ENCODE data around the gene ABTB2.
"Not testable (repeated sequence)": the region's sequence is repeated elsewhere in the genome, so short reads cannot be mapped to it uniquely, and the experiment has no call there.

Gene ABTB2

DNA sequence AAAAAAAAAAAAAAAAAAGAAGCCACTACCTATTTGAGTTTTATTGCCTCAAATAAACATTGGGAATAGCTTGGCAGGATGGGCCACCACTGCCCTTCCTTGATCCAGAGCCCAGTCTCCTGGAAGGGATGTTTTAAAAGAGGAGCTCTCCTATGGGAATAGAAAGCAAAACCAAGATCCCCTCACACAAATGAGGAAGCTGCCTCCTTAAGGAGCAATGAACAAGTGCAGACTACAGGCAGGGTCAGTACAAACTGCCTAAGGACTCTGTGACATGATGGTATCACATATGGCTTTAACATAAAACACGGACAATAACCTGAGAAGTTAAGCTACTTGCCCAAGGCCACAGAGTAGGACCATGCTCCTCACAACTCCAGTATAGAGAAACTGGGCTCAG lies 131.6 kb downstream of the ABTB2 start:
- DNase-seq: no peak

DNA sequence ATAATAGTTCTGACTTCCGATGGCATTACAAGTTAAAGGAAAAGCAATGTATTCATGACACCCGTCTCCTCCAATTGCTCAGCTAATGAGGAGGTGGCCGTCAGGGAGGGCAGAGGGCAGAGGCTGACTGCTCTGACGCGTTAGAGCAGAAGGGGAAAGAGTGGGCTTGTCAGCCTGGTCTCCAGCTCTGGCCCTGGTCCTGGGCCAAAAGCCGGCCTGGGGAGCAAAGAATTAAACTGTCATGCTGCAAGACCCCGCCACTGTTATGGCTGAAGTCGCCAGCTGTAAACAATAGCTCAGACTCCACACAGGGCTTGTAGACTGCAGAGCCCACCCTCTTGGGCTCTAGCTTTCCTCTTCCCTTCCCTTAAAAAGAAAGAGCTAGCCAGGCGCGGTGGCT lies 132.7 kb downstream of the ABTB2 start:
- no peak for DNase-seq

DNA sequence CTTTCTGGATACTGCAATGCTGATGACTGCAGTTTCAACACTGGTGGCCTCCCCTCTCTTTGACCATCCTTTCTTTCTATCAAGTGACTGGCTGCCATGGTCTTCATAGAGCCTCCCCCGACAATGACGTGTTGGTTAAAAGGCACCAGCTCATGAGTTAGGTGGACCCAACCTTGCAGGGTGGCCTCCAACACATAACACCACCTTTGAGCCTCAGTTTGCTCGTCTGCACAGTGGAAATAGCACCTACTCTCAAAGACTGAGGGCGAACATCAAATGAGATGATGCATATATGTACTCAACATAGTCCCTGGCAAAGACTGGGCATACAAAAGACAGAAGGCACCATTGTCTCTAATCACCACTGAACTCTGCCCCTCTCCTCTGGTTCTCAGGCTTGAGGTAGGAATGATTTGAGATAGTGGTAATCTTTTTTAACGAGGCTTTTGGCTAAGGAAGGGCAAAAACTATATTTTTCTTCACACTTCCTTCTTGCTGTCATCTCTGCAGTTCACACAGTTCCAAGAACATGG lies 133.3 kb downstream of the ABTB2 start:
- no peak for DNase-seq

DNA sequence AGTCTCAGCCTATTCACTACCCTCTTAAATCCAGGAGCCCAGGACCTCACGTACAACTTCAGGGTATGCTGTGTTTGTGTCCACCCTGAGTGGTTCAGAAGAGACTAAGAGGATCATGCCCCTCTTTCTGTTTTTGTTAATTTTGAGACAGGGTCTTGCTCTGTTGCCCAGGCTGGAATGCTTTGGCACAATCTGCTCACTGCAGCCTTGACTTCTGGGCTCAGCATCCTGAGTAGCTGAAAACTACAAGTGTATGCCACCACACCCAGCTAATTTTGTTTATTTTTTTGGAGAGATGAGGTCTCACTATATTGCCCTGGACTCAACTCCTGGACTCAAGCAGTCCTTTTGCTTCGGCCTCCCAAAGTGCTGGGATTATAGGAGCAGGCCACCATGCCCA lies 133.9 kb downstream of the ABTB2 start:
- DNase-seq: no peak

DNA sequence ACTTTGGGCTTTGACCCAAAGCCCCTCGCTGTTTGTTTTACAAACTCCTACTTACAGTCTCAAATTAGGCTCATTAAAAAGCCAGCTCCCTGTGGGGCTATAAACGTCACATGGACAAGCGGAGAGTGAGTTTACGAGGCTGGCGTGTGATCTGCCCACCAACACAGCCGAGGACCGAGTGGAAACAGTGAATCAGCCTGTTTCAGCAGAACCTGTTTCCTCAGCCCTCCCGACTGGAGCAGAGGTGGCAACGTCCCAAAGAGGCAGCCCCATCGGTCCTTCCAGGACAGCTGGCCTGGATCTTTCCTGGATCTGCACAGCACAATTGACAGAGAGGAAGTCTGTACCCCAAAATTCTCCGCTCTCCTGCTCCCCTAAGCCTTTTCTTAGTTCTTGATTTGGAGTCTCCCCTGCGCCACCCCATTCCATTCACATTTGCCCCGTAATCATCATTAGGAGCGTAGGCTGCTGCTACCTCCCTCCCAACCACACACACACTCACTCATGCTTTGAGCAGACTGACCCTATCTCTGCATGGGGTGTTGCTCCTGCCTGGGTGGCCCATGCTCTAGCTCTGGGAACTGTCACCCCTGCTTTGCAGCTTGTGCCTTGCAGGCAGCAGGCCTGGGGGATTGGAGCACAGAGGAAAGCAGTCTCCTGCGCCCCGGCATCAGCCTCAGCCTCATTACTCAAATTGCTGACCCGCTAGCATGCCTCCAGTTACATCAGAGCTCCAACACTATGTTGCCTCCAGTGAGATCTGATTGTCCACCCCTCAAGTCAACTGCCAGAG lies 134.6 kb downstream of the ABTB2 start:
- DNase-seq: peak; percentile 76

DNA sequence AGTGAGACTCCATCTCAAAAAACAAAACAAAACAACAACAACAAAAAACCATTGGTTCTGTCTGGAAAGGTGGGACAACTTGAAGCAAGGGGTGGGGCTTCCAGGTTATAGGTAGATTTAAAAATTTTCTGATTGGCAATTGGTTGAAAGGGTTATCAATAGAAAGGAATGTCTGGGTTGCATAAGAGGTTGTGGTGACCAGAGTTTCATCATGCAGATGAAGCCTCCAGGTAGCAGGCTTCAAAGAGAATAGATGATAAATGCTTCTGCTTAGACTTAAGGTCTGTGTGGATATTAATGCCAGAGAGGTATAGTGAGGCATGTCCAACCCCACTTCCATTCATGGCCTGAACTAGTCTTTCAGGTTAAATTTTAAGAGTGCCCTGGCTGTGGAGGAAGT lies 135.8 kb downstream of the ABTB2 start:
- no peak for DNase-seq

DNA sequence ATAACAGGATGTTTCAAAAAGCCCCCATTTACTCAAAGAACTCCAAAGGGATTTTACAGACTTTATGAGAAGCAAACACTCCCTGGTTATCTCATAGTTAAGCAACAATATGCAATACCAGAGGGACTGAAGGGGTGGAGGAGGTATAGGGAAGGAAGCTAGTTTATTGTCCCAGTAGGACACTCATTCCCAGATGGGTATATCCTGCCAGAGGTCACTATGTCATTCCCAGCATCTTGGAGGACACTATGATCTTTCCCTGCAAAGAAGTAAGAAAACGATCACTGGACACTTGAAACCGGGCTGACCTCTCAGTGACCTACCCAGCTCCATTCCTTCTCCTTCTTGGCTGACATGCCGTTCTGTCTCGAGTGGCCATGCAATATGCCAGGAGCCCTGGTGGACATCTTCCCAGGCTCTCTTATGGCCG lies 137.9 kb downstream of the ABTB2 start:
- no peak for DNase-seq

DNA sequence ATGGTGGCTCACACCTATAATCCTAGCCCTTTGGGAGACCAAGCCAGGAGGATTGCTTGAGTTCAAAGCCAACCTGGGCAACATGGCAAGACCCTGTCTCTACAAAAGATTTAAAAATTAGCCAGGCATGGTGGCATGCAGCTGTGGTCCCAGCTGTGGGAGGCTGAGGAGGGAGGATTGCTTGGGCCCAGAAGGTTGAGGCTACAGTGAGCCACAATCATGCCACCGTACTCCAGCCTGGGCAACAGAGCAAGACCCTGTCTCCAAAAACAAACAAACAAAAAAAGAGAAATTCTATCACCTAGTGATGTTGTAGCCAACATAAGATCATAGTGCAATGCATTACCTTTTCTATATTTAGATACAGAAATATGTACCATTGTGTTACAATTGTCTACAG lies 138.5 kb downstream of the ABTB2 start:
- DNase-seq: no peak

DNA sequence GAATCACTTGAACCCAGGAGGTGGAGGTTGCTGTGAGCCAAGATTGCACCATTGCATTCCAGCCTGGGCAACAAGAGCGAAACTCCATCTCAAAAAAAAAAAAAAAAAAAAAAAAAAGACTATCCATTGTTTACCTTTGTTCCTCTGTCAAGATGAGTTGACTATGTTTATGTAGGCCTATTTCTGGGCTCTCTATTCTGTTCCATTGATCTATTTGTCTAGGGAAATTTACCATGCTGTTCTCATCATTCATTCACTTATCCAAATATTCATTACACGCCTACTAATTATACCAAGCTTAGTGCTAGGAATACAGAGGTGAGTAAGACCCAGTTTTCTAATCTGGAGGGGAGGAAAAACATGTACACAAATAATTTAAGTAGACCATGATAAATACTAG lies 139.1 kb downstream of the ABTB2 start:
- not testable (repeated sequence) for DNase-seq

DNA sequence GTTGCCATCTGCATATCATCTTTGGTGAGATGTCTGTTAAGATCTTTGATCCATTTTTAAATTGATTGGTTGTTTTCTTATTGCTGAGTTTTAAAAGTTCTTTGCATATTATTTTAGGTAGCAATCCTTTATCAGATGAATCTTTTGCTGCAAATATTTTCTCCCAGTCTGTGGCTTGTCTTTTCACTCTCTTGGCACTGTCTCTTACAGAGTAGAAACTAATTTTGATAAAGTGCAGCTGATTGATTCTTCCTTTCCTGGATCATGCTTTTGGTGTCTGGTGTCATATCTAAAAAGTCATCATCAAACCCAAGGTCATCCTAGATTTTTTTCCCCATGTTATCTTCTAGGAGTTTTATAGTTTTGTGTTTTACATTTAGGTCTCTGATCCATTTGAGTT lies 139.7 kb downstream of the ABTB2 start:
- DNase-seq: no peak

DNA sequence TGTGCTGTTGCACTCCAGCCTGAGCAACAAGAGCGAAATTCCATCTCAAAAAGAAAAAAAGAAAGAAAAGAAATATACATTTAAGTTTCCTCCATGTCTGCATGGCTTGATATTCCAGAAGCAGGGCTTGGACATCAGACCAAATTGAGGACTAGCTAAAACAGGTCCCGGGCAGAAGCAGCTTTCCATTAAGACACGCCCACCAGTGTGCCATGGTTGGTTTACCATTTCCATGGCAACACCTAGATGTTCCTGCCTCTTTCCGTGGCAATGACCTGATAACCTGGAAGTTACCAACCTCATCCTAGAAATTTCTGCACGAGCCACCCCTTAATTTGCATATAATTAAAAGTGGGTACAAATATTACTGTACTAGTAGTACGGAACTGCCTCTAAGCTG lies 141.1 kb downstream of the ABTB2 start:
- DNase-seq: no peak

DNA sequence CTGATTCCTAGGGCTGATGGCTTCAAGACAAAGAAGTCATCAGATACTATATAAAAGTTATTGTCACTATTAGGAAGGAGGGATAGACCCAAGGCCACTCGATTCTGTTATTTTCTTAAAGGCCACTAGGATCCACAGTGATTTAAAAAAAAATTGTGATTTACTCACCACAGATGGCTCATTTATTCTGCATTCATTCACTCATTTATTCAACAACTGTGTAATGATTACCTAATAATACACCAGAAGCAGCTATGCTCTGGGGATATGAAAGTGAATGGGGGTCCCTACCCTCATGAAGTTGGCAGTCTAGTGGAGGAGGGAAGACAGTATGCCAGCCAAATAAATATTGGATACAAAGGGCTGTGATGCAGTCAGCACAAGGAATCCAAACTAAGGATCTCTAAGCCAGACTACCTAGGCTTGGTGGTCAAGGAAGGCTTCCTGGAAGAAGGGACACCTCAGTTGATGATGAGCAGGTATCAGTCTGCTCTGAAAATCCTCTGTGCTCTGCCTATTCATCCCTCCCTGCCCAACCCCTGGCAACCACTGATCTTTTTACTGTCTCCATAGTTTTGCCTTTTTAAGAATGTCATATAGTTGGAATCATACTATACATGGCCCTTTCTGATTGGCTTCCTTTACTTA lies 141.9 kb downstream of the ABTB2 start:
- no peak for DNase-seq

DNA sequence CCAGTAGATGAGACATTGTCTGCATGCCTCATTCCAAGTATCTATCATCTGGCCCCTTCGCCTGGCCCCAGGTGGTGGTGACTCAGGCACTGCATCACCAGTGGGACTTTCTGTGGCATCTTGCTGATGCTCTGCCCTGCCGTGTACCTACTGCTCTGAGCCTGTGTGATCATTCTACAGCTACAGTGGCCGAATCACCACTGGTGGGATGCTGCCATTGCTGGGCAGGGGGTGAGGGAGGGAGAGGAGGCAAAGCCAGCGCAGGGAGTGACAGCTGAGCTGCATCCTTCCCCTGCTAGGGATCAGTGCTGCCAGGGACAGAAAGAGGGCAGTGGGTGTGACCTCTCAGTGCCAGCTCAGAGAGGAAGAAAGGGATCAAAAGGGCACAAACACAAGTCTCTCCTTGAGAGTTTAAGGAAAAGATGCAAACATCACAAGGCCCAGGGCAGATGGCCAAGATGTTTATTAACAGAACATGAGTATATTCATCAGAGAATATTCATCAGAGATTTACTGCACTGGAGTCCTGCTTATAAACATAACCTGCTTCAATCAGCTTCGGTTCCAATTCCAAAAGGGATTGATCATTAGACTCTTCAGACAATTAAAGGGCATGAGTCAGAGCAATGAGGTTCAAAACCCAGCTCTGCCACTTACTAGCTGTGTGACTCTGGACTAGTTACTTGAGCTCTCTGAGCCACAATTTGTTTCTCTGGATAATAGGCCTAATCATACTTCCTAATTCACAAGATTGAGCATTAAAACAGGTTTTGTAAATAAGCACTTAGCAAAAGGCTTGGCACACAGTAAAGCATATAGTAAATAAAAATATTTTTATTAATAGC lies 142.6 kb downstream of the ABTB2 start:
- peak; percentile 71 for DNase-seq

DNA sequence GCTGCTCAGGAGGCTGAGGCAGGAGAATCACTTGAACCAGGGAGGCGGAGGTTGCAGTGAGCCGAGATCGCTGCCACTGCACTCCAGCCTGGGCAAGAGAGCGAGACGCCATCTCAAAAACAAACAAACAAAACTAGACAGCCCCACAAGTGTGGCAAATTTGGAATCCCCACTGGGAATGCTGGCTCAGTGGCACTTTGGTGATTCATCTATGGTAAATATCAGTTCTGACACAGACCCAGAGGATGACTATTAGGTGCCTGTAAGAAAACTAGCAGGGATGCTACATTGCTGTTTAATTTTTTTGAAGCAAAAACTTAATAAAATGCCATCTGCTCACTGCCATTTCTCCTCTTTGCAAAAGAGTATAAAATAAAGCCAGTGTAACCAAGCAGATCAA lies 144.4 kb downstream of the ABTB2 start:
- no peak for DNase-seq

DNA sequence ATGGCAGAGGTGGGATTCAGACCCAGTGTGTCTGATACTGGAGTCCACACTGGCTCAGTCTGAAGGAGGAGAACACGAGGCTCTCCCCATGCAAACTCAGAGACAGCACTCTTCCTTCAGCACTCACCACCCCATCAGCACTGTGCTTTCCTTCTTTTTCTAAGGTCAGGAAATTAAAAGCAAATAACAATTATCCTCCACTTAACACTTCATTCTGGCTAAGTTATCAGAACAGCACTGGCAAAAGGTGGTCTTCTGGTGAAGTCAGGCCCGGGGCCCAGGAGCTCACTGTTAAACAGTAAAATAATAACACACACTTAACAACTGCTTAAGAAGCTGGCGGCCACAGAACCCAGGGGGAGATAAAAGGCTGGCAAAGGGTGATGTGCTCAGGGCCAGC lies 145.2 kb downstream of the ABTB2 start:
- no peak for DNase-seq

DNA sequence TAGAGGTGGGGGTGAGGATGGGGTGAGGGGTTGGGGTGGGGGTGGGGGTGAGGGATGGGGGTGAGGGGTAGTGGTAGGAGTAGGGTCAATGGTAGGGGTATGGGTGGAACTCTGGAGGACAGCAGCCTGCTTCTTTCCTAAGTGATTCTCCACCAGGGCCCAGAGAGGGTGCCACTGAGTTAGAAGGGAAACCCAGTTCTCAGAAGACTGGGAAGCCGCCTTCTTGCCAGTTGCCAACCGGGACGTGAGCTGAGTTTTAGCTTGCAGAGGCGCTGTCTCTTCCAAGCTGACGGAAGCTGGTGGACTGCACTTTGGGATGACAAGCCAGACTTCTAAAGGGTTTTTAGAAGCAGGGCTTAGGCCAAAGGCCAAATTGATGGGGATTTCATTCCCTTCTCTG lies 148.0 kb downstream of the ABTB2 start:
- peak; percentile 22 for DNase-seq

DNA sequence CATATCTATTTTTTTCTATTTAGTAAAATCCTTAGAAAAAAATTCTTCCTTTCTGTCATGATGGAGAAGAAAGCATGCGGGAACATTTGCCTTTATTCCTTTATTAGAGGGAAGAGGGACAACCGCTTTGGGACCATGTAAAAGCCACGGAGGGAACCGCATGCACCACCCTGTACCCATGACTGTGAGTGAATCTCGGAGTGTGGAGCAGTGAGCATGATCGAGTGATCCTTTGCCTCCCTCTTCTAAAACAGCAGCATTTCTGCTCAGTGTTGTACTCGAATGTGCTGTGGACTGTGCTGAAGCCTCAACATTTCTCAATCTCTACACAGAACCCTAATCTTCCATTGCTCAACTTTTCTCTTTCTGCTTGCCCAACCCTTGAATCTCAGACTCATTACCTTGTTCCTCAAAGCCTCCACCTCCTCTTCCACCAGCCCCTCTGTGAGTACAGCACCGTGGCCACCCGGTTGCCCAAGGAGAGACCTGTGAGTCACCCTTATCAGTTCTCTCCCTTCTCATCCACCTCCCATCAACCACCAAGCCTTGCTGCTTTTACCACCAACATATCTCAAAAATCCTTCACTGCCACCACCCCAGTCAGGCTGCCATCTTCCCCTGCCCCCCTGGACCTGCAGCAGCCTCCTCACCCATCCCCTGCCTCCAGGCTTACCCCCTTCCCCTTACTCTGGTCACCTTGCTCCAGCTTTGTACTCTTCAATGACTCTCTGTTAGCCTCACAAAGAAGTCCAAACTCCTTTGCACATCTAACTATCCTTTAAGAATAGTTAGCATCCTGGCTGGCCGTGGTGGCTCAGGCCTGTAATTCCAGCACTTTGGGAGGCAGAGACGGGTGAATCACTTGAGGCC lies 149.3 kb downstream of the ABTB2 start:
- peak; percentile 12 for DNase-seq

DNA sequence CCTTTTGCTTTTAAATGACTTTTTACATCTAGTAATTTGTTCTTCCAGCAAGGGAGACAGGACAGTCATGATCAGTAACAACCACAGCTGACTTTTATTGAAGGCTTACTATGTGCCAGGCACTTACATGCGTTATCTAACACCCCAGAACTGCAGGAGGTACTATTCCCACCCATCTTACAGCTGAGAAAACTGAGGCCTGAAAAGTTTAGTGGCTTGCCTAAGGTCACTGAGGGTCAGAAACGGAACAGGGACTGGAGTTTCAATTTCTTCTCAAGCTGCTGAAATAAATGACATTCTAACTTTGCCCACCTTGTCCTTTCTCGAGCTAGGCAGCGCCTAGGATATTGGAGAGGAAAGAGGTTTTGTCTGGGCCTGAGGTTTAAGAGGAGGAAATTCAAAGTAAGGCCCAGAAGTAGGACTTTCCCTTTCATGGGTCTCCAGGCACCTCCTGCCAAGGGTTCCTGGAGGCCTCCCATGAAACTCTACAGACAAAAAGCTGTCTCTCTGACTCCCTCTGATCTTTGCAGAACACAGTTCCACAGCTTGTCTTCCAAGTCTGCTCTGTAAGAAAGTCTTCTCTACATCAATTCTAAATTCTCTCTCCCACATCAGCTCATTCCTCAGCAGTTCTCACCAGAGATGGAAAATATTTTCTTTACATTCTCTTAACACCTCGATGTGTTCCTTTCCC lies 150.2 kb downstream of the ABTB2 start:
- no peak for DNase-seq

DNA sequence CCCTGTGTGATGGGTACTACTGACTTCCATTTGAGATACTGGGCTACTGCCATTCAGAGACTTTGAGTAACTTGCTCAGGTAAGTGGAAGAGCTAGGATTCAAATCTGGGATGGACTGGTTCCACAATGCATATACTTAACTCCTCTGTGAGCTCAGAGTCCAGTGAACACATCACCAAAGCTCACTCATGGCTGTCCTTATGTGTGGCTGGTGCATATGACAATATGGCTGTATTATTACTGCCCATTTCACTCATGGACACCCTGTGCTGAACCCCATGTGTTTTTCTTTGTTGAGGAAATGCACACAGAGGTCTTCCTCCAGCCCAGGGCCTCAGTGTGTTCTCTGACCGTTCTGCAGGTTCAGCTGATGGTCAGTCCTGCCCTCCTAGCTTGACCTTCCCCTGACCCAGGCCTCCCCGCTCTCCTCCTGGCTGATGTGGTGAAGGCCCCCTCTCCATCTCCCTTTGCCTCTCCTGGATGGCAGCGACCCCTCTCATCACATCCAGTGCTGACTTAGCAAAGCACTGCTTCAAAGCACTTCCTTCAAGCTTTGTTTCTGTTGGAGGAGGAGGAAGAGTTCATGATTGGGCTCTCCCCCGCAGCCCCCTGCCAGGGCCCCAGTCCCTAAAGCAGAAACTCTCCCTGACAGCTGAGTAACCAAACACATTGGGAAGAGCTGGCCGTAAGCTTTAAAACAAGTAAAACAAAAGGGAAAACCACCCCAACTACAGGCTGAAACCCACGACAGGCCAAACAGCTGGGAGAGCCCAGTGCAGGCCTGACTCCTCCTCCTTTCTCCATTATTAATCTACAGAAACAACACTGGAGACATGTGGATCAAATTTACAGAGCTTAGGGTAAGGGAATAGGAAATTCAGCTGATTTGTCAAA lies 151.2 kb downstream of the ABTB2 start:
- DNase-seq: no peak

DNA sequence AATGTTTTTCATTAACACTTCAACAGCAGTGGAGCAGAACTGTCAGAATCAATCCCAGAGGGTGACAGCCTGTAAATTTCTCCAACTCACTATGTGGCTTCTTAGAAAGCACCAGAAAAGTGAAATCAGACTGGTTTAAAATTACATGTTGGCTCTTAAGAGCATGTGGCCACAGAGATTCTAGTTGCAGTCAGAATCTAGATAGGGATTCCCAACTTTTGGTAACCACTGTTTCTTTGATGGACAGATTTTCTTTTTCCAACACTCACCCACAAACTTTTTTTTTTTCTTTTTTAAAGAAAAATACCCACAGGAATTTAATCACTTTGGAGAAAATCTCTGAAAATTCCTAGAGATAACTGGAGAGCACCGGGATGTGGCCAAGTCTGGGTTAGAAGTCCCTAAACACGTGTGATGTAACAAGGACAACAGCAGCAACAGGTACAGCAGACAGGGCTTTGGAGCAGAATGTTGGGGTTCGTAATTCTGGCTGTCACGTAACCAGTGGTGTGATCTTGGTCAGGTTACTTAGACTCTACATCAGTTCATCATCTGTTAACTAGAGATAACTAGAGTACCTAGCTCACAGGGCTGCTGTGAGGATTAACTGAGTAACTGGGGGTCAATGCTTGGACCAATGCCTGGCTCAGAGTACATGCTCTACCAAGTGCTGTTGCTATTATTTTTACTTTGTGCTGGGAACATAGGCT lies 152.3 kb downstream of the ABTB2 start:
- no peak for DNase-seq
